ENCODE data around the gene KITLG. TPM values are rescaled to one million over a fixed set of nuclear protein-coding genes. Genes with fewer than 3 reads are reported as not detected.

KITLG gene
- total RNA-seq, 1 experiment from 2014 or later: not detected

DNA sequence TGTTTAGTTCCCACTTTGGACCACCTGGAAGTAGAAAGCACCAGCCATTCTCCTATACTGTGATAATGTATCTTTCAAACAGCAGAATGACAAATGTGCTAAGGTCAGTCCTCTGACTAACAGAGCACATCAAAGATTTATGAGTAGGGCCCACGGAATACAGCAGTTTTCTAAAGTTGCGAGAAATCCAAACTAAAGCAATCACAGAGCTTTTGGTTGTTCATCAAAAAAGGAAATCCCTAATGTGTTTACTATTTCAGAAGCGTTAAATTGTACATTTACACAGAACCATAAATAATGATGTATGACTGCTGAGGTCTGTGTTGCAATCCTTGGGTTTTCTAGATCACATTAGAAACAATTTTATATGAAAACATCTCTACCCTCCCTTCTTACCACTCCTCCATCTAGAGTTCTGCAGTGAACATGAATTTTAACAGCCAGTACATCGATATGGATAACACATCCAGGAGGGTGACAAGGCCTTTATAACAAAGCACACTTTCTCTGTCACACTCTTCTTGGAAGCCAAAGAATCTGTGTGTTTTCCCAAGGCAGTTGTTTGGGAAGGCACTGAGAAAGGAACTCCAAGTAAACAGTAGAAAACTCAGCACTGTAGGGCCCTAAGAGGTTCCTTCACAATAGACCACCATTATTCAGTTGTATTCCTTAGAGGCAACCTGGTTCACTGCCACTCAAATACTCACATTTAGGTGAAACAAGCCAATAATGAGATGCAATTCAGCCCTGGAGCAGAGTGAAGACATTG is 7.3 kb downstream of the KITLG start:
- H3K4me3 ChIP-seq (ENCODE audit: low read length): no peak overlapping the region
- H3K36me3 ChIP-seq (ENCODE audit: insufficient read depth, low read length): no peaks in the 10 kb centered on the region
- no peaks in the 10 kb centered on the region for H3K9me3 ChIP-seq (ENCODE audit: low read length)
- DNase-seq: no peak
- H3K79me2 ChIP-seq (ENCODE audit: low read length): no peaks in the 10 kb centered on the region
- H3K9ac ChIP-seq (ENCODE audit: low read length): no peak overlapping the region
- no peaks in the 10 kb centered on the region for H3K9me2 ChIP-seq (replicated peaks; ENCODE audit: insufficient read depth, low read length)
- no peak overlapping the region for H3K27ac ChIP-seq (ENCODE audit: low read length)
- H4K20me1 ChIP-seq (ENCODE audit: insufficient read depth, low read depth, low read length): no peaks in the 10 kb centered on the region
- no peaks in the 10 kb centered on the region for H3K27me3 ChIP-seq (ENCODE audit: low read length)
- no peak overlapping the region for H2AFZ ChIP-seq (ENCODE audit: low read length)
- no peak overlapping the region for H3K4me2 ChIP-seq (ENCODE audit: low read depth, low read length, poor library complexity, severe bottlenecking)
- no peaks in the 10 kb centered on the region for H3K4me1 ChIP-seq (ENCODE audit: low read length)

DNA sequence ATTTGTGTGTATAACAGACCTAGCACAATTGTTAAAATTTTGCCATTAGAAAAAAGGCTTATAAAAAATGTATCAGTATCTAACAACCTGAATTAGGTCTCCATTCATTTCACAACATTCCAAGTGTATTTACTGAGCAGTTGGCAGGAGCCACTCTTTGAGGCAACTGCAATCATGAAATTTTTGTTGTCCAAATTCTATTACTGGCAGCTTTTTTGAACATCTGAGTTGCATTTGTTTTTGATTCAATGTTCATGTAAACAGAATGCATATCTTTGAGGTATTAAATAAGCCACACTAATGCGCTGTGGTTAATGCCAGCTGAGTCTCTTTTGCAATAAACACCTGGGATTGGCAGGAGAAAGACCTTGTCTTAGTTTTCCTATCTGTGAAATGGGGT is 8.7 kb downstream of the KITLG start:
- DNase-seq: no peak
- Histone ChIP-seq H3K36me3 (ENCODE audit: insufficient read depth, low read length) (no peaks in the 10 kb centered on the region), H3K4me3 (ENCODE audit: low read length) (no peak overlapping the region), H4K20me1 (ENCODE audit: insufficient read depth, low read depth, low read length) (no peaks in the 10 kb centered on the region), H3K79me2 (ENCODE audit: low read length) (no peaks in the 10 kb centered on the region), H3K4me1 (ENCODE audit: low read length) (no peaks in the 10 kb centered on the region), H3K27ac (ENCODE audit: low read length) (no peak overlapping the region), H3K9me3 (ENCODE audit: low read length) (no peaks in the 10 kb centered on the region), H3K9me2 (replicated peaks; ENCODE audit: insufficient read depth, low read length) (no peaks in the 10 kb centered on the region), H3K27me3 (ENCODE audit: low read length) (no peaks in the 10 kb centered on the region), H3K4me2 (ENCODE audit: low read depth, low read length, poor library complexity, severe bottlenecking) (no peak overlapping the region), H3K9ac (ENCODE audit: low read length) (no peak overlapping the region), H2AFZ (ENCODE audit: low read length) (no peak overlapping the region)

DNA sequence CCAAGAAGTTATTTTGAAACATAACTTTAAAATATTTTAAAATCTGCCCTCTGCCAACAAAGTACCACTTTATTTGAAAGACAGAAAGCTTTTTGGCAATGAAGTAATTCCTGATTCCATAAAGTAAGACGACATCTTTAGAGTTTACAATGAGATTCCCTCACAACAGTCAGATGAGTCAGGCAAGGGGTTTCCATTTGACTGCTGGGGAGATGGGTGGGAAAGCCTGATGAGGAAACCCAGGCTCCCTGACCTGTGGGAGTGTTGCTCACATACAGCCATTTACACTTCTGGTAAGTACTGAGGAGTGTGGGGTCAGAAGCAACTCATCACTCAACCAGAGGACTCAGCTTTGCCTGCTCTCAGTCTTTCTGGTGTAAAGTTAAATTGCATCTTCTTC is 10.2 kb downstream of the KITLG start:
- Histone ChIP-seq H3K27ac (ENCODE audit: low read length) (no peak overlapping the region), H3K36me3 (ENCODE audit: insufficient read depth, low read length) (no peaks in the 10 kb centered on the region), H3K9me3 (ENCODE audit: low read length) (no peaks in the 10 kb centered on the region), H3K27me3 (ENCODE audit: low read length) (no peaks in the 10 kb centered on the region), H3K4me3 (ENCODE audit: low read length) (no peak overlapping the region), H4K20me1 (ENCODE audit: insufficient read depth, low read depth, low read length) (no peaks in the 10 kb centered on the region), H3K4me2 (ENCODE audit: low read depth, low read length, poor library complexity, severe bottlenecking) (no peak overlapping the region), H2AFZ (ENCODE audit: low read length) (no peak overlapping the region), H3K9me2 (replicated peaks; ENCODE audit: insufficient read depth, low read length) (no peaks in the 10 kb centered on the region), H3K4me1 (ENCODE audit: low read length) (no peaks in the 10 kb centered on the region), H3K79me2 (ENCODE audit: low read length) (no peaks in the 10 kb centered on the region), H3K9ac (ENCODE audit: low read length) (no peak overlapping the region)
- no peak for DNase-seq

DNA sequence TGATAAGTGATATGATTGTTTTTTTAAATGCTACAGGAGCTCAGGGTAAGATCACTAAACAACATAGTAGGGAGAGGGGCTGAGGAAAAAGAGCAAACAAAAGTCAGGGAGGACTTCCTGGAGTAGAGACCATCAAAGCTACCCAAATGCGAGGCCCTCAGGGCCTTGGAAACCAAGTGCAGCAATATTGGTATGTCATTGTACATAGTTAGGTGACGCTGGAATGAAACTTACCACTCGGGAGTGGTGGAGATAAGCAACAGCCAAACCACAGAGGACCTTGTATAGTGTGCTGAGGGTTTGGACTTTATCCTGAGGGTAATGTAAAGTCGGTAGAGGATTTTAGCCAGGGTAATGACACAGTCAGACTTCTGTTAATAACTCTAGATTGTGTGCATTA is 13.8 kb downstream of the KITLG start:
- Histone ChIP-seq H3K9me3 (ENCODE audit: low read length) (no peaks in the 10 kb centered on the region), H3K27me3 (ENCODE audit: low read length) (no peaks in the 10 kb centered on the region), H3K4me3 (ENCODE audit: low read length) (no peak overlapping the region), H2AFZ (ENCODE audit: low read length) (no peak overlapping the region), H3K27ac (ENCODE audit: low read length) (no peak overlapping the region), H3K9ac (ENCODE audit: low read length) (no peak overlapping the region), H3K36me3 (ENCODE audit: insufficient read depth, low read length) (no peaks in the 10 kb centered on the region), H3K79me2 (ENCODE audit: low read length) (no peaks in the 10 kb centered on the region), H3K4me1 (ENCODE audit: low read length) (no peaks in the 10 kb centered on the region), H3K4me2 (ENCODE audit: low read depth, low read length, poor library complexity, severe bottlenecking) (no peak overlapping the region), H3K9me2 (replicated peaks; ENCODE audit: insufficient read depth, low read length) (no peaks in the 10 kb centered on the region), H4K20me1 (ENCODE audit: insufficient read depth, low read depth, low read length) (no peaks in the 10 kb centered on the region)
- no peak for DNase-seq

DNA sequence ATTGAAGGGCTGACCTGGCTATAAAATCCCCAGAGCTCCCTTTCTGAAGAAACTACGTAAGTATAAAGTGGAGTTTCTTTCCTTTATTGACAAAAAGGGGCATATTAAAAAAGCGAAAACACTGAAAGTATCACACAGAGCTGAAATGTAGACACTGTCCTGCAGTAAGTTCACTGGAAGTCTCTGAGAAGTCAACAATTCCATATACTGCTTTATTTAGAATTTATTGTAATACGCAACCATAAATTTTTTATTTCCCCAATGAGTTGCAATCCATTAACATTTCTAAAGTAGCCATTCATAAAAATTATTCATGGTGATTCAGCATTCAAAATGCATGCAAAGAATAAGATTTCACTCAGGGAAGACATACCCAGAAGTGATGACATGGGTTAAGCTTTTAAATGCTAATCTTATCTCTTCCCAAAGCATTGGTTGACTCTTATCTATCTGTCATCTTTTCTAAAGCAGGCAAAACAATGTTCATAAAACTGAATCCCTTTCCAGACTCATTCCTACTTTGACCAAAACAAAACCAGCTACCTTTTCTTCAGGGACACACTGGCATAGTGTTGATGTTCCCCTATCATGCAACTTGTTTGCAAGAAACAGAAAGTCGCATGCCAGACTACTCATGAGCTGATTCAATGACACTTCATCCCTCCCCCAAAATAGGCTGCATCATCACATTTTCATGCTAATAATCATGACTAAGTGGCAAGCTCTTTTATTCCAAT is 17.3 kb downstream of the KITLG start:
- Histone ChIP-seq H3K27ac (ENCODE audit: low read length) (no peak overlapping the region), H2AFZ (ENCODE audit: low read length) (no peak overlapping the region), H3K4me3 (ENCODE audit: low read length) (no peak overlapping the region), H3K9me2 (replicated peaks; ENCODE audit: insufficient read depth, low read length) (no peaks in the 10 kb centered on the region), H3K4me2 (ENCODE audit: low read depth, low read length, poor library complexity, severe bottlenecking) (no peak overlapping the region), H3K79me2 (ENCODE audit: low read length) (no peaks in the 10 kb centered on the region), H3K36me3 (ENCODE audit: insufficient read depth, low read length) (no peaks in the 10 kb centered on the region), H3K4me1 (ENCODE audit: low read length) (no peaks in the 10 kb centered on the region), H3K27me3 (ENCODE audit: low read length) (no peaks in the 10 kb centered on the region), H3K9ac (ENCODE audit: low read length) (no peak overlapping the region), H4K20me1 (ENCODE audit: insufficient read depth, low read depth, low read length) (no peaks in the 10 kb centered on the region), H3K9me3 (ENCODE audit: low read length) (no peaks in the 10 kb centered on the region)
- DNase-seq: no peak

DNA sequence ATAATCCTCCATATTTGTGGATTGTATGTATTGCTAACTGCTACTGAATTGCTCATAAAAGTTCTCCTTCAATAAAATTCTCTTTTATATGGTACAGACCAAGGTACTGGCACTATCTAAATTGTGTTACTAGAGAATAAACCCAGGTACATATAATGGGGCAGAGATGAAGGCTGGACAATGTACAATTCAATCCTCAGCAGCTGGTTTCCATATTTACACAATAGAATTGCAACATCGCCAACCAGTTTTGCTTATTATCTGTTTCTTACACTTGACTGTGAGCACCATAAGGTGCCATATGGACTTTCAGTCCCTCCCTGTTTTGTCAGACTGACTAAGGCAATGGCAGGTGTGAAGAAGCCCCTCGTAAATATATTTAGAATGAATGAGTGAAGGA is 18.1 kb downstream of the KITLG start:
- Histone ChIP-seq H3K4me3 (ENCODE audit: low read length) (no peak overlapping the region), H3K79me2 (ENCODE audit: low read length) (no peaks in the 10 kb centered on the region), H3K36me3 (ENCODE audit: insufficient read depth, low read length) (no peaks in the 10 kb centered on the region), H3K4me1 (ENCODE audit: low read length) (no peaks in the 10 kb centered on the region), H3K27me3 (ENCODE audit: low read length) (no peaks in the 10 kb centered on the region), H3K9ac (ENCODE audit: low read length) (no peak overlapping the region), H3K27ac (ENCODE audit: low read length) (no peak overlapping the region), H2AFZ (ENCODE audit: low read length) (no peak overlapping the region), H3K9me3 (ENCODE audit: low read length) (no peaks in the 10 kb centered on the region), H3K4me2 (ENCODE audit: low read depth, low read length, poor library complexity, severe bottlenecking) (no peak overlapping the region), H3K9me2 (replicated peaks; ENCODE audit: insufficient read depth, low read length) (no peaks in the 10 kb centered on the region), H4K20me1 (ENCODE audit: insufficient read depth, low read depth, low read length) (no peaks in the 10 kb centered on the region)
- DNase-seq: no peak

DNA sequence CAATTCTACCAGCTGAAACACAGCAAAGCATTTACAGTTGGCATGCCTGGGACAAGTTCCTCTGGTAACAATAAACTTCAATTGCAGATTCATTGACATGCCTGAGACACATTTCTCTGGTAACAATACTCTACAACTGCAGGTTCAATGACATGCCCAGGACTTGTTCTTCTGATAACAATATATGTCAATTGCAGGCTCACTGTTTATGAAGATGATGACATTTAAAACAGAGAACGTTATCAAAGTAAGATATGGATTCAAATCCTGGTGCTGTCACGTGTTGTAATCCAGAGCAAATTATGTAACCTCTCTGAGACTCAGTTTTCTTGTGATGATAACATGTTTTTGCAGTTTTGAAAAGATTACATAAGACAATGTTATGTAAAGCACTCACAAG is 20.5 kb downstream of the KITLG start:
- no peak for DNase-seq
- H3K9me2 ChIP-seq (replicated peaks; ENCODE audit: insufficient read depth, low read length): no peaks in the 10 kb centered on the region
- H3K79me2 ChIP-seq (ENCODE audit: low read length): no peaks in the 10 kb centered on the region
- H3K36me3 ChIP-seq (ENCODE audit: insufficient read depth, low read length): no peaks in the 10 kb centered on the region
- no peaks in the 10 kb centered on the region for H4K20me1 ChIP-seq (ENCODE audit: insufficient read depth, low read depth, low read length)
- no peaks in the 10 kb centered on the region for H3K4me1 ChIP-seq (ENCODE audit: low read length)
- no peak overlapping the region for H3K4me3 ChIP-seq (ENCODE audit: low read length)
- H3K27me3 ChIP-seq (ENCODE audit: low read length): no peaks in the 10 kb centered on the region
- no peak overlapping the region for H3K9ac ChIP-seq (ENCODE audit: low read length)
- no peak overlapping the region for H2AFZ ChIP-seq (ENCODE audit: low read length)
- H3K4me2 ChIP-seq (ENCODE audit: low read depth, low read length, poor library complexity, severe bottlenecking): no peak overlapping the region
- H3K27ac ChIP-seq (ENCODE audit: low read length): no peak overlapping the region
- no peaks in the 10 kb centered on the region for H3K9me3 ChIP-seq (ENCODE audit: low read length)

DNA sequence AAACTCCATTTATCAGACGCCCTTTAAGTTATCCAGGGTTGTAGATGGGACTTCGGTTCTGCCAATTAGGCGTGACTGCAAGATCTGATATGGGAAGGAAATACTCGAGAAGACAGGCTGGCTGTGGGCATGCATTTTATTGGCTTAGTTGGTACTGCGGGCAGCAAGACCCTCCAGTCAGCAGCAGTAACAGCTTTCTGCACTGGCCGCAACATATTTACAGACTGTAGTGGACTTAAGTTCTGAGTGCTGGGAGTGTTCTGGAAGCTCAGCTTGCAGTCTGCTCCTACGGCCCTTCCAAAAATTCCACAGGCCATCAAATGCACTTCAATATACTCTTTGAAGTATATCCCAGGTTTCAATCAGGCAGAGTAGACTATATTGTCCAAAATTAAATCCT is 21.1 kb downstream of the KITLG start:
- no peaks in the 10 kb centered on the region for H3K36me3 ChIP-seq (ENCODE audit: insufficient read depth, low read length)
- H3K9ac ChIP-seq (ENCODE audit: low read length): no peak overlapping the region
- H3K4me2 ChIP-seq (ENCODE audit: low read depth, low read length, poor library complexity, severe bottlenecking): no peak overlapping the region
- no peak overlapping the region for H3K27ac ChIP-seq (ENCODE audit: low read length)
- no peaks in the 10 kb centered on the region for H3K27me3 ChIP-seq (ENCODE audit: low read length)
- H3K4me1 ChIP-seq (ENCODE audit: low read length): no peaks in the 10 kb centered on the region
- no peaks in the 10 kb centered on the region for H3K79me2 ChIP-seq (ENCODE audit: low read length)
- no peaks in the 10 kb centered on the region for H4K20me1 ChIP-seq (ENCODE audit: insufficient read depth, low read depth, low read length)
- H3K4me3 ChIP-seq (ENCODE audit: low read length): no peak overlapping the region
- H2AFZ ChIP-seq (ENCODE audit: low read length): no peak overlapping the region
- no peaks in the 10 kb centered on the region for H3K9me3 ChIP-seq (ENCODE audit: low read length)
- no peak for DNase-seq
- H3K9me2 ChIP-seq (replicated peaks; ENCODE audit: insufficient read depth, low read length): no peaks in the 10 kb centered on the region
